GM18517 (cell line): ENCODE measurements around the gene LAIR2.
A peak's percentile ranks its signal among the peaks of the same experiment; 100 is the strongest.

Experiments
- ATAC-seq: cut with Tn5 transposase; IDR thresholded peaks from one replicate; pipeline ENCODE4 v1.9.1; 2021; ENCODE audit warnings: mild to moderate bottlenecking, moderate library complexity; ENCODE audit not compliant: unreplicated experiment

Gene LAIR2

GRCh38 chr19:54502518-54503048, at the start of gene LAIR2:
Gene LAIR2 (plus strand): TSS chr19:54502831. CDS start chr19:54502919, 88 bp downstream.
- no peak for ATAC-seq

GRCh38 chr19:54453921-54454780, 48.5 kb upstream of the LAIR2 start:
- ATAC-seq: no peak

GRCh38 chr19:54454781-54455675, 47.6 kb upstream of the LAIR2 start:
- ATAC-seq: no peak

GRCh38 chr19:54455786-54456422, 46.7 kb upstream of the LAIR2 start:
- ATAC-seq: no peak

- no peak for ATAC-seq
Observed at GRCh38 chr19:54456423-54457373, 45.9 kb upstream of the LAIR2 start.

- ATAC-seq: no peak
Observed at GRCh38 chr19:54457773-54458647, 44.6 kb upstream of the LAIR2 start.

- ATAC-seq: no peak
Observed at GRCh38 chr19:54458648-54459281, 43.9 kb upstream of the LAIR2 start.

- ATAC-seq: no peak
Observed at GRCh38 chr19:54459282-54460229, 43.1 kb upstream of the LAIR2 start.

GRCh38 chr19:54460230-54461005, 42.2 kb upstream of the LAIR2 start:
- no peak for ATAC-seq

GRCh38 chr19:54461210-54461609, 41.4 kb upstream of the LAIR2 start:
- no peak for ATAC-seq

GRCh38 chr19:54461613-54462012, 41.0 kb upstream of the LAIR2 start:
- ATAC-seq: no peak

GRCh38 chr19:54462047-54462654, 40.5 kb upstream of the LAIR2 start:
- no peak for ATAC-seq

- ATAC-seq: peak; percentile 9
Observed at GRCh38 chr19:54462655-54463530, 39.7 kb upstream of the LAIR2 start.

- peak; percentile 67 for ATAC-seq
Observed at GRCh38 chr19:54463531-54464043, 39.0 kb upstream of the LAIR2 start, which contains the start of gene LENG9. Gene LENG9 (minus strand): TSS chr19:54463778. CDS start chr19:54463526, 252 bp downstream.
